Karpas-422 (cell line): Measurements from ENCODE around the gene SYCP2. TPM values are rescaled to one million over a fixed set of nuclear protein-coding genes. Genes with fewer than 3 reads are reported as not detected.

Experiments
- DNase-seq: peaks from one replicate; pipeline ENCODE4 v3.0.0-alpha.2; 2015
- H2AFZ ChIP-seq: fragments of 200-600 bp; sonication (generic); 2 replicates; pipeline ENCODE4 v1.6.1; 2014; ENCODE audit warnings: antibody characterized with exemption, low read length, mixed read lengths
- H3K27ac ChIP-seq: fragments of 200-600 bp; sonication (generic); 2 replicates; pipeline ENCODE4 v1.5.1; 2014; ENCODE audit warnings: mild to moderate bottlenecking, low read length, moderate library complexity
- H3K27me3 ChIP-seq: fragments of 200-600 bp; sonication (generic); 2 replicates; pipeline ENCODE4 v1.6.1; 2014; ENCODE audit warnings: low read length, mixed read lengths
- H3K36me3 ChIP-seq: fragments of 200-600 bp; sonication (generic); 2 replicates; pipeline ENCODE4 v1.6.1; 2014; ENCODE audit warnings: low read length, mixed read lengths; ENCODE audit not compliant: insufficient read depth
- H3K4me1 ChIP-seq: fragments of 200-600 bp; sonication (generic); 2 replicates; pipeline ENCODE4 v1.6.1; 2014; ENCODE audit warnings: mild to moderate bottlenecking, low read length, mixed read lengths
- H3K4me2 ChIP-seq: fragments of 200-600 bp; sonication (generic); 2 replicates; pipeline ENCODE4 v1.6.1; 2014; ENCODE audit warnings: low read length, low read depth, mild to moderate bottlenecking; ENCODE audit not compliant: poor library complexity, severe bottlenecking
- H3K4me3 ChIP-seq: fragments of 200-600 bp; sonication (generic); 2 replicates; pipeline ENCODE4 v1.5.1; 2014; ENCODE audit warnings: mild to moderate bottlenecking, antibody characterized with exemption, low read length, mixed read lengths
- H3K79me2 ChIP-seq: fragments of 200-600 bp; sonication (generic); 2 replicates; pipeline ENCODE4 v1.6.1; 2014; ENCODE audit warnings: mild to moderate bottlenecking, low read length, mixed read lengths
- H3K9ac ChIP-seq: fragments of 200-600 bp; sonication (generic); 2 replicates; pipeline ENCODE4 v1.6.0; 2014; ENCODE audit warnings: low read length
- H3K9me2 ChIP-seq: fragments of 200-600 bp; sonication (generic), shearing (Covaris generic); replicated peaks from 2 replicates; pipeline ENCODE4 v1.6.0; 2014; ENCODE audit warnings: mild to moderate bottlenecking, low read length, moderate library complexity; ENCODE audit not compliant: insufficient read depth
- H3K9me3 ChIP-seq: fragments of 300-700, 200-600 bp; sonication (generic); 2 replicates; pipeline ENCODE4 v1.6.1; 2014; ENCODE audit warnings: low read length, mixed read lengths
- H4K20me1 ChIP-seq: fragments of 200-600 bp; sonication (generic); 2 replicates; pipeline ENCODE4 v1.6.1; 2014; ENCODE audit warnings: mild to moderate bottlenecking, antibody characterized with exemption, low read length, low read depth; ENCODE audit not compliant: insufficient read depth
- total RNA-seq: library from RNA; depleted of rRNA; stranded (reverse); fragments of >200 nt; shearing (Covaris generic); gene quantifications from 2 replicates; pipeline ENCODE4 v1.2.3, GENCODE V29; 2014; ENCODE audit warnings: low replicate concordance

Gene SYCP2
- total RNA-seq, 1 experiment from 2014 or later = 6.6 TPM

- no peaks in the 10 kb centered on the region for H3K9me2 ChIP-seq
- no peaks in the 10 kb centered on the region for H3K79me2 ChIP-seq
- H3K36me3 ChIP-seq = no peaks in the 10 kb centered on the region
- no peak overlapping the region for H3K4me3 ChIP-seq
- H3K4me1 ChIP-seq = no peaks in the 10 kb centered on the region
- H3K27me3 ChIP-seq = no peaks in the 10 kb centered on the region
- no peak overlapping the region for H3K4me2 ChIP-seq
- H4K20me1 ChIP-seq = no peaks in the 10 kb centered on the region
- H3K27ac ChIP-seq = no peak overlapping the region
- H3K9ac ChIP-seq = no peak overlapping the region
- H2AFZ ChIP-seq = no peak overlapping the region
- no peaks in the 10 kb centered on the region for H3K9me3 ChIP-seq
- DNase-seq = no peak
These were observed 111.0 kb downstream of the SYCP2 start for GRCh38 chr20:59822291-59823029.

- H3K4me1 ChIP-seq = no peaks in the 10 kb centered on the region
- H3K9me3 ChIP-seq = no peaks in the 10 kb centered on the region
- no peak overlapping the region for H3K4me3 ChIP-seq
- H3K9me2 ChIP-seq = no peaks in the 10 kb centered on the region
- H4K20me1 ChIP-seq = no peaks in the 10 kb centered on the region
- H3K36me3 ChIP-seq = no peaks in the 10 kb centered on the region
- H3K9ac ChIP-seq = no peak overlapping the region
- no peak overlapping the region for H3K4me2 ChIP-seq
- no peaks in the 10 kb centered on the region for H3K27me3 ChIP-seq
- no peaks in the 10 kb centered on the region for H3K79me2 ChIP-seq
- no peak for DNase-seq
- no peak overlapping the region for H2AFZ ChIP-seq
- H3K27ac ChIP-seq = no peak overlapping the region
These were observed 111.6 kb downstream of the SYCP2 start for GRCh38 chr20:59821788-59822187.

- no peak overlapping the region for H3K4me2 ChIP-seq
- no peaks in the 10 kb centered on the region for H3K27me3 ChIP-seq
- H4K20me1 ChIP-seq = no peaks in the 10 kb centered on the region
- no peak for DNase-seq
- H3K9me2 ChIP-seq = no peaks in the 10 kb centered on the region
- no peaks in the 10 kb centered on the region for H3K79me2 ChIP-seq
- no peak overlapping the region for H3K4me3 ChIP-seq
- H3K9me3 ChIP-seq = no peaks in the 10 kb centered on the region
- H2AFZ ChIP-seq = no peak overlapping the region
- no peak overlapping the region for H3K9ac ChIP-seq
- no peak overlapping the region for H3K27ac ChIP-seq
- H3K4me1 ChIP-seq = no peaks in the 10 kb centered on the region
- H3K36me3 ChIP-seq = no peaks in the 10 kb centered on the region
These were observed 112.2 kb downstream of the SYCP2 start for GRCh38 chr20:59821201-59821600.

DNA sequence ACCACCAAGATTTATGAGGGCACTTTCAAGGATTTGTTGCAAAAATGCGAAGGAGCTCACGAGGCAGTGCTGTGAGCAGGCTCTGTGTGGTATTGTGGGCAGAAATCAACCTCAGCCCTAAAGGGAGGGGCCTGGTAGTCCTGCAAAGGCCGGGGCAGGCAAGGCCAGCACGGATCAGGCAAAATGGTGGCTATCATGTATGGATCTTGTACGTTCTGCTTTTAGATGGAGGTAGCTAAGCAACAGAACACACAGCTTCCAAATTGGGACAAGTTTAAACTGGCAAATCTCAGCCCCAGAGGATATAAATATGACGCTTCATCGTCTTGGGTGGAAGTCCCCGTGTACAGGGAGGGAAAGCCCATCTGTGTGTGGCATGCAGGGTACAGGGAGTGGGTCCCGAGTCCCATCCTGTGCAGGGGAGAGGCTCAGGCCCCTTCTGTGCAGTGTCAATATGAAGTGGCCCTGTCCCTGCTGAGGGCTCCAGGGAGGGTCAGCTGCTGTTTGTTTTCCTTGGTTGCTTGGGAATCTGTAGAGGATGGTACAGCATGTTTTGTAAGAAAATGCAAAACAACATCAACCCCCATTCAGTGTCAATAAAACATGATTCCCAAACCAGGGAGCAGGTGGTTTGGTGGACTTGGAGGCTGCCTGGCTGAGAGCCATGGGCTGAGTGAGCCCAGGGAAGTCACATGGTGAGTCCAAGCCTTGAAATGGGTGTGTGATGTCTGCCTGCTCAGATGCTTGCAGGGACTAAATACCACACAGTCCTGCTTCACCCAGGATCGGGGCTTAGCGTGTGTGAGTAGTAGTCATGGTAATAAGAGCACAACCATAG lies 113.0 kb downstream of the SYCP2 start:
- DNase-seq = no peak
- Histone ChIP-seq H3K9me3 (no peaks in the 10 kb centered on the region), H3K4me3 (no peak overlapping the region), H2AFZ (no peak overlapping the region), H3K27me3 (no peaks in the 10 kb centered on the region), H3K4me2 (no peak overlapping the region), H3K9me2 (no peaks in the 10 kb centered on the region), H4K20me1 (no peaks in the 10 kb centered on the region), H3K27ac (no peak overlapping the region), H3K36me3 (no peaks in the 10 kb centered on the region), H3K79me2 (no peaks in the 10 kb centered on the region), H3K4me1 (no peaks in the 10 kb centered on the region), H3K9ac (no peak overlapping the region)

DNA sequence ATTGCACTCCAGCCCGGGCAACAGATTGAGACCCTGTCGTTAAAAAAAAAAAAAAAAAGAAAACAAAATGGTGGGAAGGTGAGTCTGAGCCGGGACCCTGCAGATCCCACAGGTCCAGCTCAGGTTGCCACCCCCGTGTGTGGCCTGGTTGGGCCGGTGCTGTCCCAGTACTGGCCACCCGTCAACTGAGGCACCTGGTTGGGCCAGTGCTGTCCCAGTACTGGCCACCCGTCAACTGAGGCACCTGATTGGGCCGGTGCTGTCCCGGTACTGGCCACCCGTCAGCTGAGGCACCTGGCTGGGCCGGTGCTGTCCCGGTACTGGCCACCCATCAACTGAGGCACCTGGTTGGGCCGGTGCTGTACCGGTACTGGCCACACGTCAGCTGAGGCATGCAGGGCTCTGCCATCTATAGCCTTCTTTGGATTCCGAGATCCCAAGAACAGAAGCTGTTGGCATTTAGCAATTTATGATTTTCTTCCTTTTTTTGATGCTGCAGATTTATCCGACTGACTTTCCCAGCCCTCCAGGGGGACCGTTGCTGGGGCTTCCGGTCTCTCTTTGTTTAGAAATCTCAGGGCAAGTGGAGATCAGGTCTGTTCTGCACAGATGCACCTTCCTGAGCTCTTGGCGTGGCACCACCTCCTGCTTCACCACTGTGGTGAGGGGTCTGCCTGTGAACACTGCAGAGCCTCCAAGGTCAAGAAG lies 113.8 kb downstream of the SYCP2 start:
- DNase-seq = no peak
- H3K27ac ChIP-seq = no peak overlapping the region

DNA sequence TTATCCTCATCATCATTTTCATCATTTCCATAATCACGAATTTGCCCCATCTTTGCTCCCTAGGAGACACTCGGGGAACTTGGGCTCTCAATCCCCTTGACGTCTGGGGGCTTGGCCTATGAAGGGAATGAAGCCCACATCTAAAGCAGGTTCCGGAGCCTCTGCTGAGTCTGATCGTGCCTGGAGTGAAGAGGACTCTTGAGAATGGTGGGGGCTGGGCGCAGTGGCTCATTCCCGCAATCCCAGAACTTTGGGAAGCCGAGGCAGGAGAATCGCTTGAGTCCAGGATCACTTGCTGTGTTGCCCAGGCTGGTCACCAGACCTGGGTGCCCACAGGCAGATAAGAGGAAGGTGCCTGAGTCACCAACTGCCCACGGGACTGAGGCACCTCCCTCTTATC lies 114.5 kb downstream of the SYCP2 start:
- Histone ChIP-seq H3K4me1 (no peaks in the 10 kb centered on the region), H3K4me2 (no peak overlapping the region), H4K20me1 (no peaks in the 10 kb centered on the region), H3K36me3 (no peaks in the 10 kb centered on the region), H3K9me3 (no peaks in the 10 kb centered on the region), H3K9ac (no peak overlapping the region), H3K4me3 (no peak overlapping the region), H3K79me2 (no peaks in the 10 kb centered on the region), H3K9me2 (no peaks in the 10 kb centered on the region), H3K27me3 (no peaks in the 10 kb centered on the region), H2AFZ (no peak overlapping the region), H3K27ac (no peak overlapping the region)
- no peak for DNase-seq

More for the DNA sequence above, 113.8 kb downstream of the SYCP2 start:
- Histone ChIP-seq H3K27me3 (no peaks in the 10 kb centered on the region), H3K36me3 (no peaks in the 10 kb centered on the region), H3K9me3 (no peaks in the 10 kb centered on the region), H4K20me1 (no peaks in the 10 kb centered on the region), H3K9me2 (no peaks in the 10 kb centered on the region), H3K4me1 (no peaks in the 10 kb centered on the region), H3K4me2 (no peak overlapping the region), H3K79me2 (no peaks in the 10 kb centered on the region), H2AFZ (no peak overlapping the region), H3K4me3 (no peak overlapping the region), H3K9ac (no peak overlapping the region)

DNA sequence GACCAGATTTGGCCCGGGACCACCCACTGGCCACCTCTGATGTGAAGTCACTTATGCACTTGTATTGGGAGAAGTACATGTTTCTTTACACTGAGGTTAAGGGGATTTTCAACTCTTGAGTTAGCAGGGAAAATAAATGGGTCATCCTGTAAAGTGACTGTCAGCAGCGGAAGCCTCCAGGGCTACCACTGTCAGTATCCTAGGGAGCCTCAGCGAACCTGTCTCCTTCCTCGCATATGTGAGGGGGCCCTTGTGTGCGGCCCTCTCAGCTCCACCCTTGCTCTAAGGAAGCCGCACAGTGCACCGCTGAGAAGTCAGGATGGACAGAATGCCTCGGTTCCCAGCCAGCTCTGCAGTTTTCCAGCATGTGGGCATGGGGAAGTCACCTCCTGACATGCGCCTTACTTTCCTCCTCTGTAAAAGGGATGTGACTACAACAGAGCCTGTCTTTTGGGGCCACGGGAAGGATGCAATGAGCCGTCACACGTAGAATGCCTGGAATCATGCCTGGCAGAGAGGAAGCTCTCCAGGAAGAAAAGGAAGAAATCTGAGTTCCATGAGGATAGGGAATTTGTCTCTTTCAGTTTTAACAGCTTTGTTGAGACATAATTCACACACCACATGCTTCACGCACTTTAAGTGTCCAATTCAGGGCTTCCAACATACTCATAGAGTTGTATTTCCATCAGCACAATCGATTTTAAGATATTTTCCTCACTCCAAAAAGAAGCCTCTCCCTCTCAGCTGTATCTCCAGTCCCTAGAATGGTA lies 115.4 kb downstream of the SYCP2 start:
- no peaks in the 10 kb centered on the region for H3K79me2 ChIP-seq
- H3K4me1 ChIP-seq = no peaks in the 10 kb centered on the region
- no peak overlapping the region for H3K4me3 ChIP-seq
- no peaks in the 10 kb centered on the region for H3K9me3 ChIP-seq
- H3K36me3 ChIP-seq = no peaks in the 10 kb centered on the region
- H3K27me3 ChIP-seq = no peaks in the 10 kb centered on the region
- H3K9ac ChIP-seq = no peak overlapping the region
- H4K20me1 ChIP-seq = no peaks in the 10 kb centered on the region
- no peak for DNase-seq
- no peaks in the 10 kb centered on the region for H3K9me2 ChIP-seq
- no peak overlapping the region for H2AFZ ChIP-seq
- no peak overlapping the region for H3K4me2 ChIP-seq
- H3K27ac ChIP-seq = no peak overlapping the region
